T-helper 9 cell (primary cell): ENCODE results near the gene RETN.

ENCODE experiments used
- DNase-seq: peaks from one replicate; pipeline ENCODE4 v3.0.0-alpha.2; 2020

The RETN gene

DNA sequence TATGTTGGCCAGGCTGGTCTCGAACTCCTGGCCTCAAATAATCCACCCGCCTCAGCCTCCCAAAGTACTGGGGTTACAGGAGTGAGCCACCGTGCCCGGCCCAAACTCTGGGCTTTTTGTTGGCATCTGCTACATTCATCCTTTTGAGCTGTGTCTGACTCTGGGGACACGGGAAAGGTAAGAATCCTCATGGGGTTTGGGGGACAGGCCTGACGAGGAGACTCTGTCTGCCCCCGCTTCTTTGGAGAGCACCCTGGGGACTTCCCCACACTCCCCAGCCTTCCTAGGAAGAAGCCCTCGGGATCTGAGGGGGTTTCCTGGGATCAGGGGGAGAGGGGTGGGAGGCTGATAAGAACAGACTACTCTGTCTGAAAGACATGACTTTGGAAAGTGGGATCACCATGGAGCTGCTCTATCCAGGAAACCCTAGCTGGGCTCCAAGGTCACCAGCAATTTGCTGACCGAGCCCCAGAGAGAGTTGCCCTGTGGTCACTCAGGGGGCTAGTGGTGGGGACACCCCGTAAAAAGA lies 41.1 kb downstream of the RETN start:
- DNase-seq = no peak

DNA sequence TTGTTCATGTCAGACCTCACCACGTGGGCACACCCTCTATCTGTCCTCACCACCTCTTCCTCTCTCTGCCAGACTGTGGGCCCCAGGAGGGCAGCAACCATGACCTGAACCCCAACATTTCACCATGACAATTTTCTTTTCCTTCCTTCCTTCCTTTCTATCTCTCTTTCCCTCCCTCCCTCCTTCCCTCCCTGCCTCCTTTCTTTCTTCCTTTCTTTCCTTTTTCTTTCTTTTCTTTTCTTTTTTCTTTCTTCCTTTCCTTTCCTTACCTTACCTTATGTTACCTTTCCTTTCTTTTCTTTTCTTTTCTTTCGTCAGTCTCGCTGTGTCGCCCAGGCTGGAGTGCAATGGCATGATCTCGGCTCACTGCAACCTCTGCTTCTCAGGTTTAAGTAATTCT lies 41.8 kb downstream of the RETN start:
- no peak for DNase-seq

DNA sequence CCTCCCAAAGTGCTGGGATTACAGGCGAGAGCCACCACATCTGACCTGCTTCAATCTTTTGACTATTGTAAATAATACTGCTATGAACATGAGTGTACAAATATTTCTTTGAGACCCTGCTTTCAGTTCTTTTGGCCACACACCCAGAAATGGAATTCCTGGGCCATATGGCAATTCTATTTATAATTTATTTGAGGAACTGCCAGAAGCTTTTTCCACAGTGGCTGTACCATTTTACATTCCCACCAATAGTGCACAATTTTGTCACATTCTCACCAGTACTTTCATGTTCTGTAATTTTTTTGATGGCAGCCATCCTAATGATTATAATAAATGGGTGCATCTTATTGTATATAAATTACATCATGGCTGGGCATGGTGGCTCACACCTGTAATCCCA lies 46.8 kb downstream of the RETN start:
- DNase-seq = no peak

DNA sequence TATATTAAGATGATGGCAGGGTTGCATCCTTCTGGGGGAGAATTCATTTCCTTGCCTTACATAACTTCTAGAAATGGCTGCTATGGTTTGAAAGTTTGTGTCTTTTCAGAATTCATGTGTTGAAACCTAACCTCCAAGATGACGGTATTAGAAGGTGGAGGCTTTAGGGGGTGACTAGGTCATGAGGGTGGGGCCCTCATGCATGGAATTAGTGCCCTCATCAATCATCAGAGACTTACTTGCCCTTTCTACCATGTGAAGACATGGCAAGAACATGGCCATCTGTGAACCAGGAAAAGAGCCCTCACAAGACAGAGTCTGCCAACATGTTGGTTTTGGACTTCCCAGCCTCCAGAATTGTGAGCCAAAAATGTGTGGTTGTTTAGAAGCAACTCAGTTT lies 47.9 kb downstream of the RETN start:
- DNase-seq = no peak

DNA sequence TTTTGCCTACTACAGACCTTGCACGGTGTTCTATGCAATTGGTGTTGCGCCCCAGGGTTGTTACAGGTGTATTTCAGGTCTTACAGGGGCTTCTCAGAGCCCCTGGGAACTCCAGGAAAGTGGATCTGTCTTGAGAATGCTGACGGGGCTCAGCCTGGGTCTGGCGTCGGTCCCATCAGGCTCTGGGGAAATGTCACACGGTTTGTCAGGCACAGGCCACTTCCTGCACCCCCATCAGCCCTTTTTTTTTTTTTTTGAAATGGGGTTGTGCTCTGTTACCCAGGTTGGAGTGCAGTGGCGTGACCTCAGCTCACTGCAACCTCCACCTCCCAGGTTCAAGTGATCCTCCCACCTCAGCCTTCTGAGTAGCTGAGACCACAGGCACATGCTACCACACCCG lies 49.8 kb downstream of the RETN start:
- DNase-seq = no peak
